Osteocyte (in vitro differentiated cells): ENCODE measurements around the gene LSM8. TPM values are rescaled to one million over a fixed set of nuclear protein-coding genes. Genes with fewer than 3 reads are reported as not detected.

Experiments used
- DNase-seq: peaks from one replicate; pipeline ENCODE4 v3.0.0; 2021; ENCODE audit warnings: mixed read lengths; ENCODE audit not compliant: unreplicated experiment; ENCODE audit errors: extremely low spot score
- H3K27ac Mint-ChIP-seq: one replicate; pipeline ENCODE4 v1.8.0; 2021; ENCODE audit warnings: mild to moderate bottlenecking, mixed read lengths; ENCODE audit not compliant: unreplicated experiment
- H3K27me3 Mint-ChIP-seq: one replicate; pipeline ENCODE4 v1.8.0; 2021; ENCODE audit warnings: mixed read lengths; ENCODE audit not compliant: unreplicated experiment
- H3K36me3 Mint-ChIP-seq: one replicate; pipeline ENCODE4 v1.8.0; 2021; ENCODE audit warnings: mixed read lengths; ENCODE audit not compliant: unreplicated experiment
- H3K4me1 Mint-ChIP-seq: one replicate; pipeline ENCODE4 v1.8.0; 2021; ENCODE audit warnings: mixed read lengths; ENCODE audit not compliant: unreplicated experiment
- H3K4me3 Mint-ChIP-seq: one replicate; pipeline ENCODE4 v1.8.0; 2021; ENCODE audit warnings: mild to moderate bottlenecking, moderate library complexity, mixed read lengths; ENCODE audit not compliant: unreplicated experiment
- H3K9me3 Mint-ChIP-seq: one replicate; pipeline ENCODE4 v1.8.0; 2021; ENCODE audit warnings: mixed read lengths; ENCODE audit not compliant: unreplicated experiment
- total RNA-seq: library from RNA; stranded (reverse); gene quantifications from 2 replicates; pipeline ENCODE4 v1.2.1, GENCODE V29; 2021
- TF ChIP-seq, protein P1 (sequence below): fragments of 200-600 bp; sonication (generic); IDR thresholded peaks from 2 replicates; pipeline ENCODE4 v1.5.0; 2021; ENCODE audit warnings: antibody characterized with exemption, mild to moderate bottlenecking, moderate library complexity

LSM8 gene
- total RNA-seq, 1 donor from 2014 or later = 27.3 TPM

DNA sequence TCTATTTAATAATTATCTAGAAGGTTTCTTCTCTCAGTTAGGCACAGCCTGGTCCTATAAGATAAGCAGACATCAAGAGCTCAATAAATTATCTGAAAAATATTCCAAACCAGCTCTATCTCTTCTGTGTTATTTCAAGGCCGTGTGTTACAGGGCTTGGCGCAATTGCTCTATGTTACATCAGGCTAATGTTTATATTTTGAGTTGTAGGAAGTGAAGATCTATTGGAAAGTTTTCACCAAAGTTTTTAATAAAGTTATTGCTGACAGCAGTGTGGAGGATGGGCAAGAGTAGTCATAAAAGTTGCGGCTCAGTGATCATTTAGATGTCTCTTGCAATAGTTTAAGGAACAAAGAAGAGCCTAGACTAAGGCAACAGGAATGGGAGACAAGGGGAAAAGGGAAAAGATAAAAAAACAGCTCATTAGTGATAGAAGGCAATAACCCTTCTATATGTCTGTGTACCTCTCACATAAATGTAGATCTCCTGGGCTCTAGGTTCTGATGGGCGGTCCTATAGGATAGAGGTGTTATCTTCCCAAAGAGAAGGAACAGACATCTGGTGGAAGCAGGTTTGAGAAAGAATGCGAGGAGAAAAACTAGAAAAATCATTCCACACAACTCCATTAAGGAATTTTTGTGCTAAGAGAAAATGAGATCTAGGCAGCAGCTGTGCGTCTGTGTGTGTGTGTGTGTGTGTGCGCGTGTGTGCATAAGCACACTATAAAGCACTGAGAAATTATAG is 34.6 kb downstream of the LSM8 start:
- TF ChIP-seq, protein P1, sequence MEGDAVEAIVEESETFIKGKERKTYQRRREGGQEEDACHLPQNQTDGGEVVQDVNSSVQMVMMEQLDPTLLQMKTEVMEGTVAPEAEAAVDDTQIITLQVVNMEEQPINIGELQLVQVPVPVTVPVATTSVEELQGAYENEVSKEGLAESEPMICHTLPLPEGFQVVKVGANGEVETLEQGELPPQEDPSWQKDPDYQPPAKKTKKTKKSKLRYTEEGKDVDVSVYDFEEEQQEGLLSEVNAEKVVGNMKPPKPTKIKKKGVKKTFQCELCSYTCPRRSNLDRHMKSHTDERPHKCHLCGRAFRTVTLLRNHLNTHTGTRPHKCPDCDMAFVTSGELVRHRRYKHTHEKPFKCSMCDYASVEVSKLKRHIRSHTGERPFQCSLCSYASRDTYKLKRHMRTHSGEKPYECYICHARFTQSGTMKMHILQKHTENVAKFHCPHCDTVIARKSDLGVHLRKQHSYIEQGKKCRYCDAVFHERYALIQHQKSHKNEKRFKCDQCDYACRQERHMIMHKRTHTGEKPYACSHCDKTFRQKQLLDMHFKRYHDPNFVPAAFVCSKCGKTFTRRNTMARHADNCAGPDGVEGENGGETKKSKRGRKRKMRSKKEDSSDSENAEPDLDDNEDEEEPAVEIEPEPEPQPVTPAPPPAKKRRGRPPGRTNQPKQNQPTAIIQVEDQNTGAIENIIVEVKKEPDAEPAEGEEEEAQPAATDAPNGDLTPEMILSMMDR = no peak
- Mint-ChIP-seq H3K4me1 (no peaks in the 10 kb centered on the region), H3K27ac (no peak overlapping the region), H3K36me3 (no peaks in the 10 kb centered on the region), H3K27me3 (no peaks in the 10 kb centered on the region), H3K4me3 (no peak overlapping the region), H3K9me3 (no peaks in the 10 kb centered on the region)
- DNase-seq = no peak

DNA sequence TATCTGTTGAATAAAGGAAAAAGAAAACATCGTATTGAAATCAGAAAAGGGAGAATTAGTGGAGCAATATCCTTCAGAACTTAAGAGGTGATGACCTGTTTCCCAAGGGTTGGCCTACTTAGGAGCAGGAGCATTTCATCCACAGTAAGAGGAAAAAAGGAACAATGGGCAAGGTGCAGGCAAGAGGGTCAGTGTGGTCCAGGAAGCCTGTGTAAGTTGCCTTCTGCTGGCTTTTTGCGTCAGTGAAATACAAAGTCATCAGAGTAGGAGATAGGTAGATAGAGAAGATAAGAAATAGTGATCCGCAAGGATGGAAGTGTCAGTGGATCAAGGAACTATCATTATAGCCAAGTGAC is 35.2 kb downstream of the LSM8 start:
- TF ChIP-seq, protein P1 = no peak
- Mint-ChIP-seq H3K36me3 (no peaks in the 10 kb centered on the region), H3K4me3 (no peak overlapping the region), H3K4me1 (no peaks in the 10 kb centered on the region), H3K9me3 (no peaks in the 10 kb centered on the region), H3K27me3 (no peaks in the 10 kb centered on the region), H3K27ac (no peak overlapping the region)
- no peak for DNase-seq

DNA sequence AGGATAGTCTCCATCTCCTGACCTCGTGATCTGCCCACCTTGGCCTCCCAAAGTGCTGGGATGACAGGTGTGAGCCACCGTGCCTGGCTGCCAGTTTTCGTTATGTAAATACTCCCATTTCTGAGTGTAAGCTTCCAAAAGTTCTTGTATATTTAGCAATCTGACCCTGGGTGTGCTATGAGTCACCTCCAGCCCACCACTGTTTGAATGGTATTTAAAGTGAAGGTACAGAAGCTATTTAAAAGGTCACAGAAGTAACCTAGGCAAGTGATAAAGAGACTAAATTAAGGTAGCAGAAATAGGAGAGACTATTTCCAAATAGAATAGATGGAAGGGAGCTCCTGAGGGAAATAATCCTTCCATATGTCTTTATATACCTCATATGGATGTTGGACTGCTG is 36.6 kb downstream of the LSM8 start:
- Mint-ChIP-seq H3K4me3 (no peak overlapping the region), H3K36me3 (no peaks in the 10 kb centered on the region), H3K27ac (no peak overlapping the region), H3K9me3 (no peaks in the 10 kb centered on the region), H3K4me1 (no peaks in the 10 kb centered on the region), H3K27me3 (no peaks in the 10 kb centered on the region)
- TF ChIP-seq, protein P1 = no peak
- no peak for DNase-seq

DNA sequence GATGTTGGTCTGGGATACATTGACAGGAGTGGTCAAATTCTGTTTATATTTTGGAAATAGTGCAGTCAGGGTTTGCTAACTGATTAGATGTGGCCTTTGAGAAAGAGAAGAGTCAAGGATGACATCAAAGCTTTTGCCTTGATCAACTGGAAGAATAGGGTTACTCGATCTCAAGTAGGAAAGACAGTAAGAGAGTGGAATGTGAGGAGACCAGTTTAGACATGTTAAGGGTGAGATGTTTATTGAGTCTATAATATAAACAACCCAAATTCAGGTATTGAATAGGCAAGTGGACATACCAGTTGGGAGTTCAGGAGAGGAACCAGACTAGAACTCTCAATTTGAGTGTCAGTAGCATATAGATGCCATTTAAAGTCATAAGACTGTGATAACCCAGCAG is 38.6 kb downstream of the LSM8 start:
- Mint-ChIP-seq H3K27me3 (no peaks in the 10 kb centered on the region), H3K9me3 (no peaks in the 10 kb centered on the region), H3K27ac (no peak overlapping the region), H3K4me3 (no peak overlapping the region), H3K4me1 (no peaks in the 10 kb centered on the region), H3K36me3 (no peaks in the 10 kb centered on the region)
- DNase-seq = no peak
- TF ChIP-seq, protein P1 = no peak

DNA sequence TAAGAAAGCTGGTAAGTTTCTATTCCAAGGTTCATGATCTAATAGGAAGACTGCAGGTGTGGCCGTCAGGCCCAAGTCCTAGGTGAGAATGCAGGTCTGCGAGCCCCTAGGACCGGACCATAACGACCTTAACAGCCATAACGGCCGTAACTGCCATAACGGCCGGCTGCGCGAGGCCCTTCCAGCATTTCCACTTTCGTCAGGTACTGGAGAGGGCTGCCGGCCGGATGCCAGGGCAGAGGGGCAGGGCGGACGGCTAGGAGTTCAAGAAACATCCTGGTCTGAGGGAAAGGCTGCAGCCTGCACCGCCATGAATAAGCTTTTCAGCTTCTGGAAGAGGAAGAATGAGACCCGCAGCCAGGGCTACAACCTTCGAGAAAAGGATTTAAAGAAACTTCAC is 40.6 kb downstream of the LSM8 start, which contains the start of gene ANKRD7:
Gene ANKRD7 (plus strand): TSS at position 184 of the 400 bp plus-strand sequence. CDS start 127 bp downstream, at position 311.
- Mint-ChIP-seq H3K9me3 (no peaks in the 10 kb centered on the region), H3K36me3 (no peaks in the 10 kb centered on the region), H3K4me3 (no peak within 1 kb of the TSS), H3K4me1 (no peaks in the 10 kb centered on the region), H3K27ac (no peak within 1 kb of the TSS), H3K27me3 (no peaks in the 10 kb centered on the region)
- TF ChIP-seq, protein P1 = no peak
- DNase-seq = no peak
